ENCODE measurements around the gene BCL6. TPM values are rescaled to one million over a fixed set of nuclear protein-coding genes. Genes with fewer than 3 reads are reported as not detected.
A peak's percentile ranks its signal among the peaks of the same experiment; 100 is the strongest.

Gene BCL6
- total RNA-seq, 1 experiment from 2014 or later = 3.0 TPM

- in situ Hi-C loops (cut with HindIII; ENCODE audit: low pct_unique_long_range_greater_than_20kb, low sequenced_read_pairs) = no loop called here
- DNase-seq (ENCODE audit: low read depth) = no peak
Measured at GRCh38 chr3:187728940-187729583, 16.2 kb downstream of the BCL6 start.

DNA sequence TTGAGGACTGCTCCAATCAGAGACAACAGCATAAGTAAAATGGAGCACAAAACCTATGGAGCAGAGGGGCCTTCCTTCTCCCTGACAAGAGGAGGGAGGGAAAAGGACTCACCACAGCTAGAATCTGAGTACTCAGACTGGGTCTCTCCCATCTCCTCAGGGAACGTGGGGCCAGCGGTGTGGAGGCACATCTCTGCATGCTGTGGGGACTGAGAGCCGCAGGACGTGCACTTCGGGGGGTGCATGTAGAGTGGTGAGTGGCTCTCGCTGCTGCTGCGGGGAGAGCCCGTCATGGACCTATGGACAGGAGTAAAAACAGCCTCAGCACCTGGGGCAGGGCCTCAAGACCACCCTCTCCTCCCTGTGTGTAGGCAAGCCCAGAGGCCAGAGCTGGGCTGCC, 17.0 kb downstream of the BCL6 start:
- in situ Hi-C loops (cut with HindIII; ENCODE audit: low pct_unique_long_range_greater_than_20kb, low sequenced_read_pairs) = no loop called here
- no peak for DNase-seq (ENCODE audit: low read depth)

- DNase-seq (ENCODE audit: low read depth) = no peak
- in situ Hi-C loops (cut with HindIII; ENCODE audit: low pct_unique_long_range_greater_than_20kb, low sequenced_read_pairs) = no loop called here
Measured at GRCh38 chr3:187726564-187726963, 18.7 kb downstream of the BCL6 start.

DNA sequence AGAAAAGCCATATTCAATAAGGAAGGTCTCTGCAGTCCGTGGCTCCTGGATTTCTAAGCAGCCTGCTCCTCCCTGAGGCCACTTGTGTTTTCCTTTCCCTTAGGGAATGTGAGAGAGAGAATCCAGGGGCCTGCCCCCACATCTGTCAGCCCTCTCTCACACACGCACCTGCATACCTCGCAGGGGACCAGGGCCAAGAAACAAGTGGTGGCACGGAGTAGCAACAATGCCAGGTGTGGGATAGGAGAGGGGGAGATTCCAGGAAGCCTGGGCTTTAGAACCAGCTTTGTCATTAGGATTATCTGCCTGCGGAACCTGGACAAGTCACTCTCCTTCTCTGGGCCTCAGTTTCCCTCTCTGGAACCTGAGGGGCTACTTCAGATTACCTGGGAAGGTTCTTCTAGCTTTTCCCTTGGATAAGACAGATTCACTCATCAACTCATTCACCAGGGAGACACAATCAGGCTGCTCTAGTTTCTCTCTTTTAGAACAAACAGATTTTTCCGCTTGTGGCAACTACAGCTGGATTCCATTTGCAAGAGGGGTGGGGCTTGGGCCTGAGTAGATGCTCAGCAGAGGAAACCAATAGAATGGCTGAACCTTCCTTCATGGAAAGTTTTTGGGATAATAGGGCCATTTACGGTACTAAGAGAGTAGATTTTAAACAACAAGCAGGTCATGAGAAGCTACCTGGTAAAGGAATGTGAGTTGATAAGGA, 19.5 kb downstream of the BCL6 start:
- in situ Hi-C loops (cut with HindIII; ENCODE audit: low pct_unique_long_range_greater_than_20kb, low sequenced_read_pairs) = no loop called here
- no peak for DNase-seq (ENCODE audit: low read depth)

GRCh38 chr3:187725224-187725623, 20.0 kb downstream of the BCL6 start:
- no peak for DNase-seq (ENCODE audit: low read depth)
- in situ Hi-C loops (cut with HindIII; ENCODE audit: low pct_unique_long_range_greater_than_20kb, low sequenced_read_pairs) = no loop called here

GRCh38 chr3:187722206-187722612, 23.1 kb downstream of the BCL6 start:
- in situ Hi-C loops (cut with HindIII; ENCODE audit: low pct_unique_long_range_greater_than_20kb, low sequenced_read_pairs) = no loop called here
- DNase-seq (ENCODE audit: low read depth) = no peak

DNA sequence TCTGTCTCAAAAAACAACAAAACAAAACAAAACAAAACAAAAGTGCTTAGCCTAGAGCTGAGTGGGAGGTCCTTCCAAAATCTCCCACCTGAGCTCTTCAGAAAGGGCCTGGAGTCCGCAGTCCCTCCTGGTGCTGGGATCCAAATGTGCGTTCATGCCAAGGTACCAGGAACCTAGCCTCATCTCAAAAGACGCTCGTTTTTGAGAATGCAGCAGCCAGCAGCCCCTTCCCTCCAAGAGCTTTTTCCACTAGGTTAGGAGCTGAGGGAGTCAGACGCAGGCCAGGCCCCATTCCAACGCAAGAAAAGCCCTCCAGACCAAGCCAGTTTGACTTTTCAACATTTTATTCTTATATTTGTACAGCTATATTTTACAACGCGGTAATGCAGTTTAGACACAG, 24.2 kb downstream of the BCL6 start:
- in situ Hi-C loops (cut with HindIII; ENCODE audit: low pct_unique_long_range_greater_than_20kb, low sequenced_read_pairs) = no loop called here
- DNase-seq (ENCODE audit: low read depth) = no peak

DNA sequence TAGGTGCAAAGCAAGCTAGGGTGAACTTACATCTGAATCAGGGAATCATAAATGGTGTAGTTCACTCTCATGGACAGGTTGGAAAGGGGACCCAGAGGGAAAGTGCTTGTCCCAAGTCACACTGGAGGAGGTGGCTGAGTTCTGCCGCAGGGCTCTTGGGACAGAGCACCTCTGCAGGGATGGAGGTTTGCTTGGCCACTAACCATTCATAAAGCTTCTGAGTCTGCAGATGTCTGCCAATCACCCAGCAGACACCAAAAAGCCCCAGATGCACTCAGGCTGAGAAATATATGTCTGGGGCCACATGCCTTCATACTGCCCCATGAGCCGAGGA, 25.0 kb downstream of the BCL6 start:
- in situ Hi-C loops (cut with HindIII; ENCODE audit: low pct_unique_long_range_greater_than_20kb, low sequenced_read_pairs) = no loop called here

GRCh38 chr3:187719628-187720336, 25.5 kb downstream of the BCL6 start:
- in situ Hi-C loops (cut with HindIII; ENCODE audit: low pct_unique_long_range_greater_than_20kb, low sequenced_read_pairs) = no loop called here

More for the DNA sequence above, 25.0 kb downstream of the BCL6 start:
- no peak for DNase-seq (ENCODE audit: low read depth)

DNA sequence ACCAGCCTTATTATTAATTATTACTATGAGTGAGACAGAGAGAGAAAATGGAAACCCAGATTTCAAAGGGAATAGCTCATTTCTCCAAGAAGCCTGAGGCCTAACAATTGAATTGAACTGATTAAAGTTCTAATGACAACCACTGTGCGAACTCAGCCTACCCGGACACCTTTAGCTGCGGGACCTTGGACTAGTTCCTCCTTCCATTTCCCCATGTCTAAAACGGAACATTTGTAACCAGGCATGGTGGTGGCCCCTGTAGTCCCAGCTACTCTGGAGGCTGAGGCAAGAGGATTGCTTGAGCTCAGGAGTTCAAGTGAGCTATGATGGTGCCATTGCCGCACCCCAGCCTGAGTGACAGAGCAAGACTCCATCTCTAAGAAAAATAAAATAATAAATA, 26.5 kb downstream of the BCL6 start:
- in situ Hi-C loops (cut with HindIII; ENCODE audit: low pct_unique_long_range_greater_than_20kb, low sequenced_read_pairs) = no loop called here

More at GRCh38 chr3:187719628-187720336, 25.5 kb downstream of the BCL6 start:
- no peak for DNase-seq (ENCODE audit: low read depth)

DNA sequence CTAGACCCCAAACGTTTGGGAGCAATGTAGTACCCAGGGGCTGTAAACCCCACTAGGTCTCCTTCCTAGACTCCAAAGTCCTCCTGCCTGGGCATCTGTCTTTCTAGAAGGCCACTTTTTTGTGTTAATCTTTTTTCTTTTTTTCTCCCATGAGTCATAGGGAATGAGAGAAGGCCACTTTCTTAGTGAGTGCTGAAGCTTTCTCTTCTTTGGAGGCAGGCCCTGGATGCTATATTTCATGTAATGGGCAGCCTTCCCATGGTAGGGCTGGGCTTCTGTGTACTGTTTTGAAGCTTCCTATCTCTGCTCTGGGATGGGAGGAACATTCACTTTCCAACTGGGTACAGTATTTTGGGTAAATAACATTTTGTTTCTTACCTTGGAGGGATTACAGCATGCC, 27.7 kb downstream of the BCL6 start:
- in situ Hi-C loops (cut with HindIII; ENCODE audit: low pct_unique_long_range_greater_than_20kb, low sequenced_read_pairs) = no loop called here
- DNase-seq (ENCODE audit: low read depth) = no peak

More for the DNA sequence above, 26.5 kb downstream of the BCL6 start:
- DNase-seq (ENCODE audit: low read depth) = no peak

GRCh38 chr3:187714404-187714979, 30.8 kb downstream of the BCL6 start:
- in situ Hi-C loops (cut with HindIII; ENCODE audit: low pct_unique_long_range_greater_than_20kb, low sequenced_read_pairs) = no loop called here

GRCh38 chr3:187713504-187713903, 31.8 kb downstream of the BCL6 start:
- in situ Hi-C loops (cut with HindIII; ENCODE audit: low pct_unique_long_range_greater_than_20kb, low sequenced_read_pairs) = no loop called here
- DNase-seq (ENCODE audit: low read depth) = peak; percentile 59

More at GRCh38 chr3:187714404-187714979, 30.8 kb downstream of the BCL6 start:
- DNase-seq (ENCODE audit: low read depth) = peak; percentile 66

DNA sequence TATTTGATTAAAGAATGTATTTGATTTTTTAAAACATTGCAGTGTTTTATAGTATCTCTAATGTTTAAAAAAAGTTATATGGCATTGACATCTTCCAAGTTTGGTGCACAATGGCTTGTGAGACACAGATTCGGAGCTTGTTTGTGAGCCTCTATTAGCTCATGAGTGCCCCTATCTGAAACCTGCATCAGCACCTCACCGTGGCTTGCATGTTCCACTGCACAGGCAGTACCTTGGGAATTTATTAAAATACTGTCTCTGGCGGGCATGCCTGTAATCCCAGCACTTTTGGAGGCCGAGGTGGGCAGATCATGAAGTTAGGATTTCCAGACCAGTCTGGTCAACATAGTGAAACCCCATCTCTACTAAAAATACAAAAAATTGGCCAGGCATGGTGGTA, 36.1 kb downstream of the BCL6 start:
- in situ Hi-C loops (cut with HindIII; ENCODE audit: low pct_unique_long_range_greater_than_20kb, low sequenced_read_pairs) = no loop called here
- DNase-seq (ENCODE audit: low read depth) = no peak

DNA sequence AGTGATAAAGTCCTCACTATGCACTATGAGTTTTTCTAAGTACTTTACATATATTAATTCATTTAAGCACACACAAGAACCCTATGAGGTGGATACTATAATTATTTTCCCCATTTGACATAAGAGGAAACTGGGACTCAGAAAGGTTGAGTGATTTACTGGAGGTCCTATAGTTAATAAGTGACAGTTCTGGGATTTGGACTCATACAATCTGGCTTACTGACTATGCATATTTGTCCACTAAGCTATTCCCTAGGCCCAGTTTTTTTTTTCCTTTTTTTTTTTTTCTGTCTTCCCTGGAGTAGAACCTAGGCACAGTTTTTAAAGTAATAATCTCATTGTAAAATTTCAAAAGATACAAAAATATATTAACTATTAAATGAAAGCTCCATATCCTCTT, 36.6 kb downstream of the BCL6 start:
- DNase-seq (ENCODE audit: low read depth) = no peak
- in situ Hi-C loops (cut with HindIII; ENCODE audit: low pct_unique_long_range_greater_than_20kb, low sequenced_read_pairs) = no loop called here

DNA sequence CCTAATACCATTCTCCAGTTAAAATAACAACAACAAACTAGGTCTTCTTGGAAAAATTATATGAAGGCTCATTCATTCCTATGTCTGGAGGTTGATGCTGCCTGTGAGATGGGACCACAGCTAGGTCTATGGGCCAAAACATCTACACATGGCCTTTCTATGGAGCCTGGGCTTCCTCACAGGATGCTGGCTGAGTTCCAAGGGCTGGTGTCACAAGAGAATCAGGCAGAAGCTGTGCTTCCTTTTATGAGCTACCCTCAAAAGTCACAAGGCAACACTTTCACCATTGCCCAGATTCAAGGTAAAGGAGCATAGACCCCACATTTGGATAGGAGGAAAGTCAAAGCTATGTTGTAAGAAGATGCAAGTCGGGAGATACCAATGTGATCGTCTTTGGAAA, 38.3 kb downstream of the BCL6 start:
- in situ Hi-C loops (cut with HindIII; ENCODE audit: low pct_unique_long_range_greater_than_20kb, low sequenced_read_pairs) = no loop called here
- no peak for DNase-seq (ENCODE audit: low read depth)

GRCh38 chr3:187705164-187705563, 40.1 kb downstream of the BCL6 start:
- DNase-seq (ENCODE audit: low read depth) = no peak
- in situ Hi-C loops (cut with HindIII; ENCODE audit: low pct_unique_long_range_greater_than_20kb, low sequenced_read_pairs) = no loop called here

DNA sequence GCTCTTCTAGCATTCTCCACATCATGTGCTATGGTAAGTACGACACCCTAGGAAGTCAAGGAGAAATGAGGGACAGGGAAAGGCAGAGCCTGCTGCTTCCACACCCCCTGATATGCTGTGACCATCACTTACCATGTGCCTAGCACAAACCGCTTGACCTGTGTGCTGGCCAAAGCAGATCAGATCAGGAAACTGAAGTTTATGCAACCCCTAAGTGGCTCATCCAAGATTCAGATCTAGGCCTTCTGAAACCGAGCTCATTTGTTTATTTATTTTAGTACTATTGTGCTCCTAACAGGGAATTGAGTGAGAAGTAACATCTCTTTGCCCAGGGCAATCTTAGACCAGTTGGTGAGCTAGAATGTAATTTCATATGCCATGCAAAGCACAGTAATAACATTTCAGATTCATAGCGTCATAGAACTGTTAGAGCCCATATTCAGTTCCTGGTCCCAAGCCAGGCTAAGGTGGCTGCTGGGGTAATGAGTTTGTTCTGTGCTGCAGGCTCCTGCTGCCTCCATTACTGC, 42.7 kb downstream of the BCL6 start, which contains the start of gene RTP2:
RTP2 (minus strand) TSS at position 51 of the 527 bp plus-strand sequence. CDS start 429 bp downstream, outside the sequence.
- in situ Hi-C loops (cut with HindIII; ENCODE audit: low pct_unique_long_range_greater_than_20kb, low sequenced_read_pairs) = no loop called here

DNA sequence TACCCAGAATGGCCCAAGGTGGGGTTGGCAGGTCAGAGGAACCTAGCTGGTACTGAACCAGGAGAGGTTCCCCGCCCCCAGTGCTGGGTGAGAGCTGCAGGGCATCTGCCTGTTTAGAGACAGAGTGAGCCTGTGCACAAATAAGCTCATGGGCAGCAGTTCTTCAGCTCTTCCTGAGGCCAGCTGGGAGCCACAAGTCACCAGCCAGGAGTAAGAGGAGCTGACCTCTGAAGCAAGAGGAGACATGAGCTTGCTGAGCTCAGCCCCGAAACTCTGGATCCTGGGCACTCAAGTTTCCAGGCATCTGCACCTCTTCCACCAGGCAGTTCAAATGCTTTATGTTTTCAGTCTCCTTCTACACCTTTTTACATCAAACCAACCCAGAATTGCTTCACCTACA, 45.0 kb downstream of the BCL6 start:
- in situ Hi-C loops (cut with HindIII; ENCODE audit: low pct_unique_long_range_greater_than_20kb, low sequenced_read_pairs) = no loop called here

More for the DNA sequence above, 42.7 kb downstream of the BCL6 start, which contains the start of gene RTP2:
- no peak for DNase-seq (ENCODE audit: low read depth)

More for the DNA sequence above, 45.0 kb downstream of the BCL6 start:
- DNase-seq (ENCODE audit: low read depth) = no peak

All from Caki2 (cell line).